Adrenal gland (tissue), 12 donors: Measurements from ENCODE around the gene TRAPPC10. TPM values are rescaled to one million over a fixed set of nuclear protein-coding genes. Genes with fewer than 3 reads are reported as not detected.

ENCODE experiments used
- DNase-seq, 7 donors: peaks; one replicate each; pipeline ENCODE4 v3.0.0-alpha.2; 2019 to 2020
- H3K27ac ChIP-seq, 5 donors: fragments of 200-600 bp; sonication (generic) in 4 of 5; 1 replicate in 3 of 5; 2 replicates in 2 of 5; pipeline versions ENCODE4 v1.5.1 to v1.8.0; 2016 to 2020; ENCODE audit warnings: mild to moderate bottlenecking in 1 of 5
- H3K27me3 ChIP-seq: fragments of 200-600 bp; 2 replicates; pipeline ENCODE4 v1.8.0; 2021
- H3K36me3 ChIP-seq, 2 donors: fragments of 200-600 bp; replicated peaks in 1 of 2; 1 replicate in 1 of 2; 2 replicates in 1 of 2; pipeline versions ENCODE4 v1.5.1 to v1.8.0; 2018 to 2022
- H3K4me1 ChIP-seq, 2 donors: fragments of 200-600 bp; replicated peaks in 1 of 2; 1 replicate in 1 of 2; 2 replicates in 1 of 2; pipeline versions ENCODE4 v1.5.1 to v1.8.0; 2018 to 2021
- H3K4me3 ChIP-seq, 4 donors: fragments of 200-600 bp; sonication (generic) in 3 of 4; one replicate each; pipeline ENCODE4 v1.5.1; 2016 to 2018
- H3K9me3 ChIP-seq, 3 donors: fragments of 200-600 bp; sonication (generic) in 1 of 3; replicated peaks in 1 of 3; 1 replicate in 2 of 3; 2 replicates in 1 of 3; pipeline versions ENCODE4 v1.5.1 to v1.8.0; 2016 to 2021
- POLR2A ChIP-seq, 2 donors: fragments of 450-650 bp; IDR thresholded peaks; one replicate each; pipeline ENCODE4 v1.6.1; 2017; ENCODE audit warnings: antibody characterized with exemption in 2 of 2, mild to moderate bottlenecking in 2 of 2, moderate library complexity in 1 of 2
- WGBS, 4 donors: extraction: QIAGEN DNeasy Blood & Tissue Kit in 2 of 4; methylation state at CpG; one replicate each; pipeline versions ENCODE4 v1.1.5 to v1.1.7; 2013 to 2017; 5-methylcytosine and 5-hydroxymethylcytosine counted together
- intact Hi-C, 2 donors: fragments of 100-400 bp; cut with DNase I; formaldehyde crosslinking; loops; one replicate each; pipeline versions ENCODE4 v1.14.1 to v1.15.0; 2022 to 2023
- polyA plus RNA-seq, 3 donors: library from polyadenylated mRNA; stranded (reverse); fragments of 200-250 nt in 2 of 3; fragments of 350-450 nt in 1 of 3; fragmentation: Illumina TruSeq in 1 of 3; extraction: RNeasy Lipid Tissue Mini Kit (QIAGEN cat#74804) in 1 of 3; gene quantifications; one replicate each; pipeline ENCODE4 v1.2.3, GENCODE V29; 2013 to 2014
- total RNA-seq, 9 donors: library from RNA; depleted of rRNA in 4 of 9; stranded (reverse); fragments of >200 nt in 4 of 9; fragments of 120-200 nt in 1 of 9; fragmentation: NEBNext Ultra II Directional in 1 of 9; extraction: Animal tissue kit (Norgen Biotek cat#: 25700) in 1 of 9; gene quantifications; one replicate each; pipeline versions ENCODE4 v1.1.0 to v1.2.4, GENCODE V29; 2013 to 2023
- TF ChIP-seq, protein P1 (sequence below), 6 experiments: fragments of 450-650 bp in 4 of 6; fragments of 200-600 bp in 2 of 6; sonication (generic) in 1 of 6; IDR thresholded peaks; 1 replicate in 5 of 6; 2 replicates in 1 of 6; pipeline versions ENCODE4 v1.5.1 to v1.8.0; 2016 to 2021; ENCODE audit warnings: antibody characterized with exemption in 6 of 6, mild to moderate bottlenecking in 2 of 6, moderate library complexity in 1 of 6
- donor health status: healthy with polysubstance abuse.
- donor health status: Bipolar disorder and iron deficiency.
- donor health status: DM: yes; HTN: yes; CAD: no.
- donor health status: DM: no; HTN: no; CAD: no.
- donor health status: DM: no; HTN: no; CAD: no.
- donor health status: DM: yes; HTN: yes; CAD: no.

TRAPPC10 gene
- total and polyA plus RNA-seq, 12 donors = 5.2 to 34.3 (median 24.7) TPM

DNA sequence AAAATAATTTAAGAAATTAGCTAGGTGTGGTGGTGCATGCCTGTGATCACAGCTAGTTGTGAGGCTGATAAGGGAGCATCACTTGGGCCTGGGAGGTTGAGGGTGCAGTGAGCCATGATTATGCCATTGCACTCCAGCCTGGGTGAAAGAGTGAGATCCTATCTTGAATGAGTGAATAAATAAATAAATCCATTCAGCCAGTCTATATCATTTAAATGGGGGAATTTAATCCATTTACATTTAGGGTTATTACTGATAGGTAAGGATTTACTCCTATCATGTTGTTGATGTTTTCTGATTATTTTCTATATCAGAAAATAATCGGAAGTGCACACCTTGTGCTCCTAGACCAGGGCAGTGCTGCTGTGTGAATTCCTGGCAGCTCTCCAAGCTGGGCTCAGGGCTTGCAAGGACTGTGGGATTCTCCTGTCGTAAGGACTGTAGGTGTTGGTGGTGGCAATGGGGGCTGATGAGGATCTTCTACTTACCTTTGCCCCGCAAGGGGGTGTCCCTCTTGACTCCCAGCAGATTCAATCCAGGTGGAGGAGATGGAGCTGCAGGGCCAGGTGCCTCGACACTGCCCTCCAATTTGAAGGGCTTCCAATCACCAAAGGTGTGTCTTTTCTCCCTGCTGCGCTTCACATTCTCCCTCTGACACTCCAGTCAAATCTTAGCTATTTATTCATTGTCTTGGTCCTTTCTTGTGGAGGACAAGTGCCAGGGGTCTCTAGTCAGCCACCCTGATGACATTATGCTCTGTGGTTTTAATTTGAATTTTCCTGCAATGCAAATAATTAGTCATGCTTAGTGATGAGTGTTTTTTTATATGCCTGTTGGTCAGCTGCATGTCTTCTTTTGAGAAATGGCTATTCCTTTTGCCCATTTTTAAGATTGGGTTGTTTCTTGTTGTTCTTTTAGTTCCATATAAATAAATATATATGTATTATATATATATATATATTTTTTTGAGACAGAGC, 14.1 kb upstream of the TRAPPC10 start:
- no peaks in the 10 kb centered on the region for H3K27me3 ChIP-seq
- no peak overlapping the region for H3K27ac ChIP-seq
- intact Hi-C loops = no loop called here
- no peaks in the 10 kb centered on the region for H3K36me3 ChIP-seq
- no peak for DNase-seq
- 74 to 91% (median 89%) methylated on average over 5 of the region's 5 CpGs for WGBS, 4 donors
- H3K4me3 ChIP-seq = no peak overlapping the region
- TF ChIP-seq, protein P1, sequence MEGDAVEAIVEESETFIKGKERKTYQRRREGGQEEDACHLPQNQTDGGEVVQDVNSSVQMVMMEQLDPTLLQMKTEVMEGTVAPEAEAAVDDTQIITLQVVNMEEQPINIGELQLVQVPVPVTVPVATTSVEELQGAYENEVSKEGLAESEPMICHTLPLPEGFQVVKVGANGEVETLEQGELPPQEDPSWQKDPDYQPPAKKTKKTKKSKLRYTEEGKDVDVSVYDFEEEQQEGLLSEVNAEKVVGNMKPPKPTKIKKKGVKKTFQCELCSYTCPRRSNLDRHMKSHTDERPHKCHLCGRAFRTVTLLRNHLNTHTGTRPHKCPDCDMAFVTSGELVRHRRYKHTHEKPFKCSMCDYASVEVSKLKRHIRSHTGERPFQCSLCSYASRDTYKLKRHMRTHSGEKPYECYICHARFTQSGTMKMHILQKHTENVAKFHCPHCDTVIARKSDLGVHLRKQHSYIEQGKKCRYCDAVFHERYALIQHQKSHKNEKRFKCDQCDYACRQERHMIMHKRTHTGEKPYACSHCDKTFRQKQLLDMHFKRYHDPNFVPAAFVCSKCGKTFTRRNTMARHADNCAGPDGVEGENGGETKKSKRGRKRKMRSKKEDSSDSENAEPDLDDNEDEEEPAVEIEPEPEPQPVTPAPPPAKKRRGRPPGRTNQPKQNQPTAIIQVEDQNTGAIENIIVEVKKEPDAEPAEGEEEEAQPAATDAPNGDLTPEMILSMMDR (IDR thresholded peaks at IDR 0.05) = no peak
- TF ChIP-seq POLR2A (IDR thresholded peaks at IDR 0.05) = no peak
- H3K9me3 ChIP-seq = no peaks in the 10 kb centered on the region
- no peaks in the 10 kb centered on the region for H3K4me1 ChIP-seq

DNA sequence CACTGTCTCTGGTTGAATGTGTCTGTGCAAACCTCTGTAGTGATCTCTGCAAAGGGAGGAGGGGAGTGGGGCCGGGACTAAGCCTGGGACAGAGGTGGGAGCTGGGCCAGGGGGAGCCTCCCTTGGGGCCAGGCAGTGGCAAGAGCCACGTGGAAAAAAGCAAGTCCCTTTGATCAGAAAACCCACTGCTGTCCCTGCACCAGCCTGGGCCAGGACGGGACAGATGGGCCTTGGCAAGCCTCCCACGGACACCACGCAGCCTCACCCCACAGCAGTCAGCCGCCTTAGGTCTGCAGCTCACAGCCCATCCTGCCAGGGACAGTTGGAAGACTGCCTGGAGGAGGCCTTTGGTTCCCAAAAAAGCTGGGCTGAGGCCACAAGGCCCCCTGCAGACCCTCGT, 11.7 kb upstream of the TRAPPC10 start:
- no peaks in the 10 kb centered on the region for H3K36me3 ChIP-seq
- H3K27me3 ChIP-seq = no peaks in the 10 kb centered on the region
- intact Hi-C loops = no loop called here
- WGBS, 4 donors = 47 to 100% (median 53%) methylated on average over 1 to 7 of the region's 7 CpGs
- TF ChIP-seq, protein P1 (IDR thresholded peaks at IDR 0.05) = no peak
- no peak for TF ChIP-seq POLR2A (IDR thresholded peaks at IDR 0.05)
- DNase-seq = no peak
- no peak overlapping the region for H3K4me3 ChIP-seq
- no peak overlapping the region for H3K27ac ChIP-seq
- no peaks in the 10 kb centered on the region for H3K4me1 ChIP-seq
- no peaks in the 10 kb centered on the region for H3K9me3 ChIP-seq

DNA sequence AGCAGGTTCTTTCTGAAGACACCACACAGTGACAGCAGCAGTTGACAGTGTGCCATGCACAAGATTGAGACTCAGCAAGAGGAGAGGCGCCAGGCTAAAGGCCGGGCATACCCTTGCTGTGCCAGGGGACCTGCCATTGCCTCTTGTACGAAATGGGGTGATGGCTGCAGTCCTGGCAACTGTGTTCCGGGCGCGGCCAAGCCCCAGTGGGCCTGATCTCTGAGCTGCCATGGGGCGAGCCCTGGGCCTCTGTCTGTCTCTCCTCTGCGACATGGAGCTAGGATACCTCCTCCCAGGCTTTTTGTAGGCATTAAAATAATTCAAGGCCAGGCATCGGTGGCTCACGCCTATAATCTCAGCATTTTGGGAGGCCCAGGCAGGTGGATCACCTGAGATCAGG, 9.6 kb upstream of the TRAPPC10 start:
- Histone ChIP-seq H3K27me3 (no peaks in the 10 kb centered on the region), H3K4me3 (no peak overlapping the region), H3K4me1 (no peaks in the 10 kb centered on the region), H3K9me3 (no peaks in the 10 kb centered on the region), H3K27ac (no peak overlapping the region), H3K36me3 (no peaks in the 10 kb centered on the region)
- intact Hi-C loops = no loop called here
- no peak for TF ChIP-seq POLR2A (IDR thresholded peaks at IDR 0.05)
- TF ChIP-seq, protein P1 (IDR thresholded peaks at IDR 0.05) = no peak
- no peak for DNase-seq
- 82 to 100% (median 87%) methylated on average over 5 to 10 of the region's 10 CpGs for WGBS, 4 donors

DNA sequence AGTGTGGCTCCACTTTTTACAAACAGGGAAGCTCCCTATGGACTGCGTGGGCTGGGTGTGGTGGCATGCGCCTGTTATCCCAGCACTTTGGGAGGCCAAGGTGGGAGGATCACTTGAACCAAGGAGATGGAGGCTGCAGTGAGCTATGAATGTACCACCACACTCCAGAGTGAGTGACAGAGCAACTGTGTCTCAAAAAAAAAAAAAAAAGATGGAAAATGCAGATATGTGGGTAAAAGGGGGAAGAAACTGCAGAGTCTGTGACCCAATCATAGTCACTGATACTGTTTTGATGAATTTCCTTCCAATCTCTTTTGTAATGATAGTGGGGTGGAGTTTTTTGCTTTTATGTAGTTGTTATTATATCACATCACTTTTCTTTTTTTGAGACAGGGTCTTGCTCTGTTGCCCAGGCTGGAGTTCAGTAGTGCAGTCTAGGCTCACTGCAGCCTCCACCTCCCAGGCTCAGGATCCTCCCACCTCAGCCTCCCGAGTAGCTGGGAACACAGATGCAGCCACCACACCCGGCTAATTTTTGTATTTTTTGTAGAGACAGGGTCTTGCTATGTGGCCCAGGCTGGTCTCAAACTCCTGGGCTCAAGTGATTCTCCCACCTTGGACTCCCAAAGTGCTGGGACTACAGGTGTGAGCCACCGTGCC, 8.7 kb upstream of the TRAPPC10 start:
- intact Hi-C loops = no loop called here
- TF ChIP-seq, protein P1 (IDR thresholded peaks at IDR 0.05) = no peak
- TF ChIP-seq POLR2A (IDR thresholded peaks at IDR 0.05) = no peak
- no peaks in the 10 kb centered on the region for H3K36me3 ChIP-seq
- H3K4me1 ChIP-seq = no peaks in the 10 kb centered on the region
- no peak overlapping the region for H3K27ac ChIP-seq
- H3K9me3 ChIP-seq = no peaks in the 10 kb centered on the region
- DNase-seq = no peak
- no peaks in the 10 kb centered on the region for H3K27me3 ChIP-seq
- WGBS, 4 donors = 82 to 88% (median 82%) methylated on average over 3 to 5 of the region's 5 CpGs
- H3K4me3 ChIP-seq = no peak overlapping the region
